Measurements from ENCODE around the gene GABRG3. TPM values are rescaled to one million over a fixed set of nuclear protein-coding genes. Genes with fewer than 3 reads are reported as not detected.
A peak's percentile ranks its signal among the peaks of the same experiment; 100 is the strongest.

Gene GABRG3
- total and polyA plus RNA-seq, 9 of the 15 experiments (the other 6 are each of a cell fraction or from before 2014, with no cell fraction given) = 4.0 to 15.1 (median 11.2) TPM

- in situ Hi-C loops (cut with MboI) = no loop called here
- ATAC-seq (peak; percentile 75), DNase-seq (ENCODE audit: extremely low read depth in 1 of 4, low spot score in 3 of 4) (peak; percentile 14 to 39 (median 18)), FAIRE-seq (peak; percentile 72)
- no peaks in the 10 kb centered on the region for H3K9me1 ChIP-seq (ENCODE audit: control insufficient read depth, insufficient read depth, low read length)
- BruUV-seq (replicated peaks) = no TSS peak
- ChIA-PET CTCF (ENCODE audit: low intra/inter-chr PET ratio) (interaction anchor here (0.6 to 0.7 kb wide), 2 partner anchors 85 to 277 kb away, joined by 3 read pairs; no protein-coding TSS in a partner anchor), POLR2A (no interaction called here)
- no peak overlapping the region for H3K4me3 ChIP-seq
- H2AFZ ChIP-seq (ENCODE audit: low read depth, low read length) = no peak overlapping the region
- H4K20me1 ChIP-seq (replicated peaks; ENCODE audit: control insufficient read depth, insufficient read depth, low read length) = no peaks in the 10 kb centered on the region; the same call in 1 of the 2 replicates
- H3K4me1 ChIP-seq (replicated peaks in 1 of 2; ENCODE audit: control insufficient read depth in 2 of 2, insufficient read depth in 2 of 2, low read length in 2 of 2) = no peaks in the 10 kb centered on the region
- no peaks in the 10 kb centered on the region for H3K79me2 ChIP-seq (ENCODE audit: control insufficient read depth, insufficient read depth, low read length)
- 0% methylated on average over 8 of the region's 9 CpGs for WGBS (ENCODE audit: insufficient coverage, low coverage, missing lambda C conversion rate)
- TF ChIP-seq RAD21 (CRISPR knock-in tag; conservative IDR thresholded peaks at IDR 0.05 in 1 of 2, IDR thresholded peaks at IDR 0.05 in 1 of 2) = peak; percentile 18 to 46; a peak in 2 of 4 replicates
- TF ChIP-seq, protein P1, sequence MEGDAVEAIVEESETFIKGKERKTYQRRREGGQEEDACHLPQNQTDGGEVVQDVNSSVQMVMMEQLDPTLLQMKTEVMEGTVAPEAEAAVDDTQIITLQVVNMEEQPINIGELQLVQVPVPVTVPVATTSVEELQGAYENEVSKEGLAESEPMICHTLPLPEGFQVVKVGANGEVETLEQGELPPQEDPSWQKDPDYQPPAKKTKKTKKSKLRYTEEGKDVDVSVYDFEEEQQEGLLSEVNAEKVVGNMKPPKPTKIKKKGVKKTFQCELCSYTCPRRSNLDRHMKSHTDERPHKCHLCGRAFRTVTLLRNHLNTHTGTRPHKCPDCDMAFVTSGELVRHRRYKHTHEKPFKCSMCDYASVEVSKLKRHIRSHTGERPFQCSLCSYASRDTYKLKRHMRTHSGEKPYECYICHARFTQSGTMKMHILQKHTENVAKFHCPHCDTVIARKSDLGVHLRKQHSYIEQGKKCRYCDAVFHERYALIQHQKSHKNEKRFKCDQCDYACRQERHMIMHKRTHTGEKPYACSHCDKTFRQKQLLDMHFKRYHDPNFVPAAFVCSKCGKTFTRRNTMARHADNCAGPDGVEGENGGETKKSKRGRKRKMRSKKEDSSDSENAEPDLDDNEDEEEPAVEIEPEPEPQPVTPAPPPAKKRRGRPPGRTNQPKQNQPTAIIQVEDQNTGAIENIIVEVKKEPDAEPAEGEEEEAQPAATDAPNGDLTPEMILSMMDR (IDR thresholded peaks at IDR 0.05 in 2 of 3, conservative IDR thresholded peaks at IDR 0.05 in 1 of 3; ENCODE audit: insufficient read depth in 2 of 3, low read depth in 1 of 3, low read length in 3 of 3) = peak; percentile 42 to 59 (median 48); a peak in 5 of 6 replicates
- TF ChIP-seq FUS (optimal IDR thresholded peaks at IDR 0.05; ENCODE audit: low read depth, low read length) = no peak
- no peak overlapping the region for H3K4me2 ChIP-seq (ENCODE audit: insufficient read depth, low read length)
- no peaks in the 10 kb centered on the region for H3K9me3 ChIP-seq (replicated peaks; ENCODE audit: control insufficient read depth, insufficient read depth, low read depth, low read length)
- H3K9ac ChIP-seq (ENCODE audit: insufficient read depth in 1 of 2, low read depth in 2 of 2, low read length in 2 of 2) = no peak overlapping the region
- no peaks in the 10 kb centered on the region for H3K36me3 ChIP-seq (ENCODE audit: control insufficient read depth, insufficient read depth, low read length)
- no peak overlapping the region for H3K27ac ChIP-seq (ENCODE audit: extremely low read depth, low read depth, low read length)
- intact Hi-C loops (cut with micrococcal nuclease) = no loop called here
- peaks cover 5 to 8% of the 10 kb centered on the region in 2 experiments; a peak in 2 of 5 replicates for H3K27me3 ChIP-seq (ENCODE audit: control insufficient read depth in 2 of 2, insufficient read depth in 2 of 2, low read length in 2 of 2)
Measured at GRCh38 chr15:26974120-26974780, 3.3 kb downstream of the GABRG3 start.

Measured in K562 (cell line).